Subcutaneous adipose tissue (tissue), 4 donors: ENCODE measurements around the gene MAP4K5. TPM values are rescaled to one million over a fixed set of nuclear protein-coding genes. Genes with fewer than 3 reads are reported as not detected.

Source experiments
- CTCF ChIP-seq: fragments of 450-650 bp; IDR thresholded peaks from one replicate; pipeline ENCODE4 v1.5.1; 2016; ENCODE audit warnings: low read depth, mild to moderate bottlenecking, control low read depth, antibody characterized with exemption, moderate library complexity
- total RNA-seq, 4 donors: library from RNA; depleted of rRNA; stranded (reverse); fragments of >200 nt; gene quantifications; one replicate each; pipeline ENCODE4 v1.1.0, GENCODE V29; 2016

Gene MAP4K5
- total RNA-seq, 4 donors from 2014 or later: 78.3 to 139 (median 120) TPM

DNA sequence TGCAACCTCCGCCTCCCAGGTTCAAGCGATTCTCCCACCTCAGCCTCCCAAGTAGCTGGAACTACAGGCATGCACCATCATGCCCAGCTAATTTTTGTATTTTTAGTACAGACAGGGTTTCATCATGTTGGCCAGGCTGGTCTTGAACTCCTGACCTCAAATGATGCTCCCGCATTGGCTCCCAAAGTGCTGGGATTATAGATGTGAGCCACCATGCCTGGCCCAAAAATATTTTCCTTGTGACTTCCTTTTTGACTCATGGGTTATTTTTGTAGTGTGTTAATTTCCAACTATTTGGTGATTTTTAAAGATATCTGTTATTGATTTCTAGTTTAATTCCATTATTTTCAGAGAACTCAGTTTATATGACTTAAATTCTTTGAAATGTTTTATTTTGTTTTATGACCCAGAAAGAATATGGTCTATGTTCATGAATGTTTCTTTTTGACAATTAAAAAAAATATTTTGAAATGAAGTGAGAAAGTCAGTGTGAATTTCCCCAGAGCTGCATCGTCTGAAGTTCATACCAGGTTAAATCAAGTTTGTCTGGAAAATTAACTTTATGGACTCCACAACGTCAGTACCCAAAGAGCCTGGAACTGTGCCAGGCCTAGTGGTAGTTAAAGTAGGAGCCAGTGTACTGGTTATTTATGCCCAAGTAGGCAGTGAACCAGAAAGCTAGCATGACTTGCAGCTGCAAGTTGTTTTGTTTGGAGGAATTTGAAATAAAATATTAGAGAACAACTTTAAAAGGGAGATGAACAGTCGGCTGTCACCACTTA, 132.9 kb downstream of the MAP4K5 start:
- TF ChIP-seq CTCF: no peak

DNA sequence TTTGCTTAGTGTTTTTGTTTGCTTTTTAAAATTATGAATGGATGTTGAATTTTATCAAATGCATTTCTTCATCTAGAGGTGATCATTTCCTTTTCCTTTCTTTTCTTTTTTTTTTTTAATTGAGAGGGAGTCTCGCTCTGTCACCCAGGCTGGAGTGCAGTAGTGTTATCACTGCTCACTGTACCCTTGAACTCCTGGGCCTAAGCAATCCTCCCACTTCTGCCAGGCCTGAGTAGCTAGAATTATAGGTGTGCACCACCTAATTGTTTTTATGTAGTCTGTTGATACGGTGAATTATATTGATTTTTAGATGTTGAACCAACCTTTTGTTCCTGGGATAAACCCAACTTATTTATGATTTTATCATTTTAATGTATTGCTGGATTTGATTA, 134.2 kb downstream of the MAP4K5 start:
- no peak for TF ChIP-seq CTCF

DNA sequence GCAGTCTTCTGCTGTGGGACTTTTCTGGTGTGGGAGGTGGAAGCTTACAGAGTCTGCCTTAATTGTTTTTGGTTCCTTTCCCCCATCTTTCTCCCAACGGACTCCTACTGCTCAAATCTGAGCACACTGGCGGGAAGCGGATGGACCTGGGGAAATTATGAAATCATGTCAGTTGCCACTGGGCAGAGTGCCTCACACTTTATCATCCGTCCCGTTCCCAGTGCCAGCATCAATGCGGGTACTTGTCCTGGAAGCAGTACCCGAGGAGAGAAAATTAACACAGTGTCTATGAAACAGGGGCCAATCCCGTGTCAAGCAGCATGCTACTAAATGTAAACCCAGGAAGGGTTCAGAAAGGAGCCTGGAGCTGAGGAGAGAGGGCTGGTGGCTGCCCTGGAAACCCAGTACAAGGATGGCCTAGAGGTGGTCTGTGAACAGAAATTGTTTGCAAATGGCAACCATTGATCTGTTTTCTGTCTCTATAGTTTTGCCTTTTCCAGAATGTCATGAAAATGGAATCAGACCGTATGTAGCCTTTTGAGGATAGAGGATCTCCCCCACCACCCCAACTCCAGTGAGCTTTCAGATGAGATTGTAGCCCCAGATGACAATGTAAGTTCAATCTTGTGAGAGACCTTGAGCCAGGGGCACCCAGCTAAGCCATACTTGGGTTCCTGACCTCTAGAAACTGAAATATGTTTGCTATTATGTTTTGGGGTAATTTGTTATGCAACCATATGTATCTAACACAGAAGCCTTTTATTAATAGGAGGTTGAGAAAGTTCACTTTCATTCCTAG, 134.8 kb downstream of the MAP4K5 start:
- TF ChIP-seq CTCF: no peak

- no peak for TF ChIP-seq CTCF
These were observed 135.6 kb downstream of the MAP4K5 start, which contains the start of gene CDKL1 for GRCh38 chr14:50396631-50397389. Gene CDKL1 (minus strand): TSS chr14:50396881. CDS start chr14:50395868, 1,013 bp downstream.

- no peak for TF ChIP-seq CTCF
These were observed 136.9 kb downstream of the MAP4K5 start for GRCh38 chr14:50395448-50395847.

DNA sequence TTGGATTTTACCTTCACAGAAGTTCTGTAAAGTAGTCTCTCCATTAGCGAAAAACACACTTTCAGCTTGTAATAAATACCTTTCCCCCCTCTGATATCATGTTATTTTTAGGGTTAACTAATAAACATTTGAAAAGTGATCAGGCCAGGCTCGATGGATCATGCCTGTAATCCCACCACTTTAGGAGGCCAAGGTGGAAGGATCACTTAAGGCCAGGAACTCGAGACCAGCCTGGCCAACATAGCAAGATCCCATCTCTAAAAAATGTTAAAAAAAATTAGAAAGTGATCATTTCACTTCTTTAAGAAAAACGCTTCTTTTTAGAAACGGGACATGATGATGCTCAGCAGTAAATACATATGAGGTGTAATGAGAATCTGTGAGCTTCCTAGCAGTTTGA, 137.7 kb downstream of the MAP4K5 start:
- no peak for TF ChIP-seq CTCF
